ENCODE data around the gene MGMT. TPM values are rescaled to one million over a fixed set of nuclear protein-coding genes. Genes with fewer than 3 reads are reported as not detected.

MGMT gene
- total RNA-seq, 3 donors from 2014 or later = 15.4 to 17.5 (median 16.3) TPM

GRCh38 chr10:129523723-129524316 is 56.8 kb downstream of the MGMT start:
- no peak overlapping the region for H3K4me3 ChIP-seq
- H3K36me3 ChIP-seq (ENCODE audit: low read depth) = no peaks in the 10 kb centered on the region
- no peak for TF ChIP-seq CTCF (IDR thresholded peaks at IDR 0.05)
- no peaks in the 10 kb centered on the region for H3K4me1 ChIP-seq (ENCODE audit: low read depth)
- ATAC-seq (no peak), DNase-seq (no peak)
- H3K9me3 ChIP-seq = peaks cover 3% of the 10 kb centered on the region
- intact Hi-C loops (cut with DNase I, micrococcal nuclease) = no loop called here

- H3K9me3 ChIP-seq = peaks cover 3% of the 10 kb centered on the region
- TF ChIP-seq CTCF (IDR thresholded peaks at IDR 0.05) = no peak
- no peak overlapping the region for H3K4me3 ChIP-seq
- no peak for DNase-seq
- H3K36me3 ChIP-seq (ENCODE audit: low read depth) = no peaks in the 10 kb centered on the region
- no peaks in the 10 kb centered on the region for H3K4me1 ChIP-seq (ENCODE audit: low read depth)
- intact Hi-C loops (cut with DNase I, micrococcal nuclease) = no loop called here
- no peak for ATAC-seq
Measured at GRCh38 chr10:129524936-129525335, 57.9 kb downstream of the MGMT start.

GRCh38 chr10:129525401-129525801 is 58.4 kb downstream of the MGMT start:
- DNase-seq = no peak
- Histone ChIP-seq H3K9me3 (peaks cover 3% of the 10 kb centered on the region), H3K4me1 (ENCODE audit: low read depth) (no peaks in the 10 kb centered on the region), H3K4me3 (no peak overlapping the region), H3K36me3 (ENCODE audit: low read depth) (no peaks in the 10 kb centered on the region)
- TF ChIP-seq CTCF (IDR thresholded peaks at IDR 0.05) = no peak
- intact Hi-C loops (cut with DNase I, micrococcal nuclease) = no loop called here
- no peak for ATAC-seq

GRCh38 chr10:129526943-129527342 is 59.9 kb downstream of the MGMT start:
- intact Hi-C loops (cut with DNase I, micrococcal nuclease) = no loop called here
- Histone ChIP-seq H3K4me1 (ENCODE audit: low read depth) (no peaks in the 10 kb centered on the region), H3K4me3 (no peak overlapping the region), H3K36me3 (ENCODE audit: low read depth) (no peaks in the 10 kb centered on the region), H3K9me3 (peaks cover 3% of the 10 kb centered on the region)
- DNase-seq = no peak
- TF ChIP-seq CTCF (IDR thresholded peaks at IDR 0.05) = no peak
- no peak for ATAC-seq

- no peaks in the 10 kb centered on the region for H3K4me1 ChIP-seq (ENCODE audit: low read depth)
- DNase-seq = no peak
- H3K36me3 ChIP-seq (ENCODE audit: low read depth) = no peaks in the 10 kb centered on the region
- no peak for TF ChIP-seq CTCF (IDR thresholded peaks at IDR 0.05)
- H3K9me3 ChIP-seq = peaks cover 3% of the 10 kb centered on the region
- ATAC-seq = no peak
- H3K4me3 ChIP-seq = no peak overlapping the region
- intact Hi-C loops (cut with DNase I, micrococcal nuclease) = no loop called here
Measured at GRCh38 chr10:129528376-129528978, 61.4 kb downstream of the MGMT start.

Measured in mucosa of descending colon (tissue), 3 donors.